Endothelial cell of hepatic sinusoid (primary cell): ENCODE data around the gene MEIOB.
"Not testable (repeated sequence)": the region's sequence is repeated elsewhere in the genome, so short reads cannot be mapped to it uniquely, and the experiment has no call there.

Experiments
- in situ Hi-C: cut with HindIII; loops from 2 replicates; pipeline ENCODE4 v1.10.0; 2017; ENCODE audit warnings: low sequenced_read_pairs

Gene MEIOB

GRCh38 chr16:1817276-1817589, 54.7 kb downstream of the MEIOB start:
- in situ Hi-C loops = no loop called here

- in situ Hi-C loops = no loop called here
These were observed 55.3 kb downstream of the MEIOB start for GRCh38 chr16:1816396-1817275.

- in situ Hi-C loops = no loop called here
These were observed 56.5 kb downstream of the MEIOB start for GRCh38 chr16:1815461-1815860.

DNA sequence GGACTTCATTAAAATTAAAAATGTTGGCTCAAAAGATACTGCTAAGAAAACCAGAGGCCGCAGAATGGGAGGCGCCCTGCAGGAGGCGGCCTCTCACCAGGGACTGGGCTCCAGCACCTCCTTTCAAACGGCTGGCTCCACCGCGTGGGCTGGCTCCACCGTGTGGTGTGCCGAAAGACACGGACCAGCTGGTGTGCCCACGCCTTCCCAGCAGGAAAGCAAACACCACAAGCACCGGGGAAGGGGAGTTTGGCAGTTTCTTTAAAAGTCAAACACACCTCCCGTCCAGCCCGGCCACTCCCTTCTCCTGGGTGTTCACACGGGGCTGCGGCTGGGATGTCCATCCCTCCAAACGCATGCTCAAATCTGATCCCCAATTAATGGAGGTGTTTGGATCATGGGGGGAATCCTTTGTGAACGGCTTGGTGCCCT, 59.2 kb downstream of the MEIOB start:
- in situ Hi-C loops = no loop called here

DNA sequence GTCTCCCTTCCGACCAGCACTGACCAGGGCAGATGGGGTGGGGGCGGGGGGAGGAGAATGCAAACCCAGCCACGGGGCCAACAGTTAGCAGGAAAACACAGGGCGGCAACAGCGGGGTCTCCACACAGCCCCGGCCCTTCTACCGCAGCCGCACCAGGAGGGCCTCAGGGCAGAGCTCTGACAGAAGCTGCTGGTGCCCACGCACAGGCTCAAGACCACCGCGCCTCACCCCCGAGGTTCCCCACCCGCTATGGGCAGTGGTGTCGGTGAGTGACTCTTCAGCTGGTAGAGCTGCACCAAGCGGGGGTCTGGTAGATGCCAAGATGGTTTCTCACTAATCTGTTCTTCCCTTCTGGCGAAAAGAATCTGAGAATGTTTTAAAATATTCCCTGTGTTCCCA, 61.4 kb downstream of the MEIOB start:
- in situ Hi-C loops = no loop called here

- in situ Hi-C loops = no loop called here
These were observed 61.9 kb downstream of the MEIOB start for GRCh38 chr16:1810106-1810505.

DNA sequence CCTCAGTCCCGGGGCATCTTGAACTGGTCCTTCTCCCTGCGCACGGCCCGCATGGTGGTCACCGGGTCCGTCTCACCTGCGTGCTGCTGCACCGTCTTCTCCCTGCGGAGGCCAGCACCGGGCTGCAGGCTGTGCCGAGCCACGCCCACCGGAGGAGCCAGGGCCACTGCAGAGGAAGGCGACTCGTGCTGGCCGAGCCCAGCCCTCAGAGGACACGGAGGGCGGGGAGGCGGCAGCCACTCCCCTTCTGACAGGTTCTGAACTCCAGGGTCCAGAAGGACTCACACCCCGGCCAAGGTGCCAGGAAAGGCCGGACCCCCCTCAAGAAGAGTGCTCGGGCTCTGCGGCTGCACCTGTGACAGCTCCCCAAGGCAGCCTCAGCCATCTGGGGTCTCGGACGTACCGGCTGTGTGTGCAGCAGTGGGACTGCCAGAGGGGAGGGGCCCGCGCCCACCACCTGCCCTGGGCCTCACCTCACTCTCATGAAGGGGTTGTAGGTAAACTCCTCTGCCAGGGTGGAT, 62.6 kb downstream of the MEIOB start:
- in situ Hi-C loops = no loop called here

DNA sequence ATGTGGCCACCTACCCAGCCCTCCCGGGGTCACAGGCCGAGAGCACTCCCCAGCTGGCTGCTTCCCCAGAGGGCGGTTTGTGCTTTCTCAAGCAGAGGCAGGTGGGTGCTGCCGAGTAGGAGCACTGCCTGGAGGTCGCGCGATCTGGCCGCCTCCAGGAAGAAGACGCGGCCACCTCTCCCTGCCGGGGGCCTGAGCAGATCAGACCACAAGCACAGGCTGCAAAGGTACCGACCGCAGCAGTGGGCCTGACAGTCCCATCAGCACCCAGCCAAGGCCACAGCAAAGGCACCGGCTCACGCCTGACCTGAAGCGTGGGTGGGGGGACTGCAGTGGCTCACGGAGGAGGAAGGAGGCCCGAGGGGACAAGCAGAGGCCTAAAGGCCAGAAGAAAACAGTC, 63.3 kb downstream of the MEIOB start:
- in situ Hi-C loops = no loop called here

DNA sequence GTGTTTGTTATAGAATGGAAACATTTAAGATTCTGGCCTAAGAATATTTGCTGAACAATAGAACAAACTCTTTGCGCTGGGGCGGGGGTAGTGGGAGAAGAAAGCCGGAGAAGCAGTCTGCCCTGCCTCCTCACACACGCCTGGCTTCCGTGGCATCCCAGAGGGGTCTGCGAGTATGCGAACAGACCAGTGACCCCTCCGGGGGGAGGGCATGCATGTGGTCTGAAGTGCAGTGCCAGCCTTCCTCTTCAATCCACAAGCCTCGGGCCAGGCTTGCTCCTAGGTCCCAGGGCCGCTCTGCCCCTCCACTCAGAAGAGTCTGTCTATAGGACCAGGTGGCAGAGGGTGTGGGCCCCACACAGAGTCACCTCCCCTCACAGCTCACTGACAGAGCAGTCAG, 64.3 kb downstream of the MEIOB start:
- in situ Hi-C loops = no loop called here

- in situ Hi-C loops = no loop called here
These were observed 71.3 kb downstream of the MEIOB start for GRCh38 chr16:1800701-1801100.

GRCh38 chr16:1799263-1799662, 72.7 kb downstream of the MEIOB start:
- in situ Hi-C loops = not testable (repeated sequence)

- in situ Hi-C loops = no loop called here
These were observed 76.9 kb downstream of the MEIOB start for GRCh38 chr16:1794908-1795666.

DNA sequence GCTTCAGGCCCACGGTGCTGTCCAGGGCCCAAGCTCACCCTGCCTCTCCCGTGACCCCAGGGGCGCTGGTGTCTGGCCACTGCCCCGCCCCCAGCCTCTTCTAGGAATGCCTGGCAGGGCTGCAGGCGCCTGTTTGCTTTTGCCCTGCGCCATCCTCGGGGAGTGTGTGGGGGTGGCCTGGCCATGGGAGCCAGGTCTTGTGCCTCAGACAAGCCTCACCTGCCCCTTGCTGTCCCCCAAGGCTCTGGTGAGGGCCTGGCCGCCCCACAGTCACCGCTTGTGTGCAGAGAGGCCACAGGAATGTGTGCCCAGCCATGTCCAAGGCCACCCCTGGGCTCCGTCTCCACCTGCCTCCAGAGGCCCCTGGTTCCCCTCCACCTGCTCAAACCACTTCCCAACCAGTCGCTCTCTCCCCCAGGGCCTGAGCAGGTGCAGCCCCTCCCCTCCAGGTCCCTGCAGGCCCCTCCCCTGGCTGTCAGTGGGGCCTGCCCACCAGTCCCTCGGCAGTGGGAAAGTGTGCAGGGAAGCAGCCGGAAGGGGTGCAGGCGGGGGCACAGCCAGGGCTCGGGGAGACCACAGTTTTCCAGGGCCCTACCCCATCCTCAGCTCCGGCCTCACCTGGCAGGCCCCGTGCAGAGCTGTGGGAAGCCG, 77.6 kb downstream of the MEIOB start:
- in situ Hi-C loops = no loop called here

DNA sequence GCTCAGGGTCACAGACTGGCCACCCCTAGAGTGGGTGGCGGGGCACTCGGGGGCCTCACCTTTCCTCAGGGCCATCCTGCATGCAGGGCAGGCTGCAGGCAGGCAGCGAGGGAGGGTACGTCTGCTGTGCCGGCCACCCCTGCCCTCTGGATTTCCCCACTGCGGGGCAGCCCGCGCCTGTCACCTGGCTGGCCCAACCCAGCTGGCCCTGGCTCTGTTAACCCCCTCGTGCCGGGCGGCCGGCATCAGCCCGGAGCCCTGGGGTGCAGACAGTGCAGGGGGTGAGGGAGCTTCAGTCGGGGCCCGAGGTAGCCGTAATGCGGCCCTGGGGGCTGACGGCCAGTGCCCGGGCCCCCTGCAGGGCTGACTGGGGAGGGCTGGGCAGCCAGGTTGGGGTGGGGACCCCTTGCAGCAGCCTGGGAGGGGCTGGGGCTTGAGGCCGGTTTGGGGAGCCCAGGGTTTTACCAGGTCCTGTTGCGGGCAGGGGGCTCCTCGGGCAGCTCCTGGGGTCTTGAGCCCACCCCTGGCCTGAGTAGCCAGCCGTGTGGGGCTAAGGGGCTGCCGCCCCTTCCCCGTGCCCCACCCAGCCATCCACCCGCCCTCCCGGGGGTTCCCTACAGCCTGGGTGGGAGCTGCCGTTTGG, 78.3 kb downstream of the MEIOB start, which contains the start of gene IGFALS:
Gene IGFALS (minus strand): TSS at position 128 of the 643 bp plus-strand sequence. CDS start 53 bp downstream, at position 75.
- in situ Hi-C loops = no loop called here

DNA sequence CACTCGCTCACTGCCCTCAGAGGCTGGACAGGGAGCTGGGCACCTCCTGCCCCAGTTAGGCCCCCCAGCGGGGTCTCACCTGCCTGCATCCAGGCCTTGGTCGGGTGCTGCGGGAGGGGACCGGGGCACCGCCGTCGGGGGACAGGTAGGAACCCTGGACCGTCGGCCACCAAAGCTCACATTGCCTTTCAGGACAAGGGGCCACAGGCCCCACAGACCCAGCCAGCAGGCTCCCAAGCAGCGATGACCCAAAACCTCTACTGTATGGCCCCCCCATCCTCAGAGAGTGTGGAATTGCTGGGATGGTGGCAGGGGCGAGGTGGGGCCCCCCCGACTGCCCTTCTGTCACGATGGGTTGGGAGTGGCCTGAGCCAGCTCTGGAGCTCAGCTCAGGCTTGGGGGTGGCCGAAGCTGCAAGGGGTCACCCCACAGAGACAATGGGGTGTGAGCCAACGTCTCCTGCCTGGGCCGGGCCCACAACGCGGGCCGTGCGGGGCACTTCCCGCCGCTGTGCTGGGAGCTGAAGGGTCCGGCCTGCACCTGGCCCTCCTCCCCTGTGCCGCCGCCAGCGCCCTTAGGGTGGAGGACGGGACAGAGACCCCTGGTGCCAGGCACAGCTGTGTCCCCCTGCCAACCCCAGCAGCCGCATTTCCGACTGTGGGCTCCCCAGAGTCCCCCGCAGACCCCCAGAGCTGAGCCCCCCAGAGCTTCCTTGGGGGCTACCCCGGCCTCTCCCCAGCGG, 79.0 kb downstream of the MEIOB start:
- in situ Hi-C loops = no loop called here

- in situ Hi-C loops = no loop called here
These were observed 79.8 kb downstream of the MEIOB start for GRCh38 chr16:1791943-1792812.

- in situ Hi-C loops = no loop called here
These were observed 80.6 kb downstream of the MEIOB start for GRCh38 chr16:1791256-1791942.

DNA sequence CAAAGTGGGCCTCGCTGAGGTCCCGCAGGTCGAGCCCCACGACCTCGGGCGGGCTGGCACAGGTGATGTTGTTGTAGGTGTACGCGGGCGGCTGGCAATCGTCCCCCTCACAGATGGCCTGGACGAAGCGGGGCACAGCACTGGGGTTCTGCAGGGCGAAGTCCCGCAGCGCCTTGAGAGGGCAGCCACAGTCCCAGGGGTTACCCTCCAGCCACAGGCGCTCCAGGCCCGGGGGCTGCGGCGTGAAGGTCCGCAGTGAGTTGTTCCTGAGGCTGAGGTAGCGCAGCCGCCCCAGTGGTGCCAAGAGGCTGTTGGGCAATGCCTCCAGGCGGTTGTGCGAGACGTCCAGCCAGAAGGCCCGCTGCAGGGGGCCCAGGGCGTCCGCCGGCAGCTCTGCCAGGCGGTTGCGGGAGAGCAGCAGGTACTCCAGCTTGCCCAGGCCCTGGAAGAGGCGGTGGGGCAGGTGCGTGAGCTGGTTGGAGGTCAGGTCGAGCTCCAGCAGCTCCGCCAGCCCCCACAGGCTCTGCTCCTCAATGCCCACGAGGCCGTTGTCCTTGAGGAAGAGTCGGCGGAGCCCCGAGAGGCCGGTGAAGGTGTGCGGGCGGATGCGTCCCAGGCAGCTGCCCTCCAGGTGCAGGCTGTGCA, 81.2 kb downstream of the MEIOB start:
- in situ Hi-C loops = no loop called here
